GM15510 (cell line): ENCODE measurements around the gene ATP8B1.

Experiments used
- POLR2A ChIP-seq: IDR thresholded peaks from 3 replicates; pipeline ENCODE4 v1.6.1; 2011; ENCODE audit warnings: borderline replicate concordance; ENCODE audit not compliant: insufficient read length; ENCODE audit errors: extremely low read depth

The ATP8B1 gene

DNA sequence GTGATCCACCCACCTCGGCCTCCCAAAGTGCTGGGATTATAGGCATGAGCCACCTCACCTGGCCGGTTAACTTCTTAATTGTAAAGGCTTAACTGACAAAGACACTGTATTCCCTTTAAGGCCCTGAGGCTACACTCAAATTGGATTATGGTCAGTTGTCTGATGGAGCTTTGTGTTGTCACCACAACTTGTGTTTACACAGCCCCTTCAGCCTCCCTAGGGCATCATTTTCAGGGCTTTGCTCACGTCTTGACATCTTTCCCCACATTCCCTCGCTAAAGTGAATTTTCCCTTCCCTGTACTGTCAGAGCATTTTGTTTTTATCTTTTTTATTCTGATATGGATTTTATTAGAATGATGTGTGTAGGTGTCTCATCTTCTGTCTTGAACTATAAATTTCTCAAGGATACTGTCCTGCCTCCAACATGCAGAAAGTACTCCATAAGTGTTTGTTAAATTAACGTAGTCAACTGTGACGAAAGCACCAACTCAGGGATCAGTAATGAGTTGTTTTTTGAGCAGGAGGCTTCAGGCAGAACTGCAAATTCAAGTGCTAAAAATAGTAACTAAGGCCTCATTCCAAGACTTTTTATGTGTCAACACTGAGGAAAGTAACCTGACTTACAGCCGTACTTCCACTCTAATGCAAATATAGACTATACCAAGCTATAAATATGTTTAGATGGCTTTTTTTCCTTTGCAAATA, 104.4 kb downstream of the ATP8B1 start:
- no peak for TF ChIP-seq POLR2A

DNA sequence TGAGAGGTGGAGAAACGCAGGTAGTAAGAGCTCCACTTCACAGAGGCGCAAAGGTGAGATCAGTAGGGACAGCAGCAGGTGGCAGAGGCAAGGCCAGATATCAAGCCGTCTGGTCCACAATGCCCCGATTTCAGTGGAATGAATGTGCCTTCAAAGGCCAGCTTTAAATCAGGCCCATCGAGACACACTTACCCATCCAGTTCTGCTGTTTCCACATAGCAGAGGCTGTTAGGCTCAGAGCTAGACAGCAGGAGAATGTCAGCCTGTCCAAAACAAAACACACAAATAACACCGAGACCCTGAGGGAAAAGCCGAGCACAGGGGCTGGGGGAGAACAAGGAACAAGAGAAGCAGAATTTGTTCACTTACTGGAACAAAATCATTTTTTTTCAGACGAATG, 105.7 kb downstream of the ATP8B1 start:
- TF ChIP-seq POLR2A: no peak

DNA sequence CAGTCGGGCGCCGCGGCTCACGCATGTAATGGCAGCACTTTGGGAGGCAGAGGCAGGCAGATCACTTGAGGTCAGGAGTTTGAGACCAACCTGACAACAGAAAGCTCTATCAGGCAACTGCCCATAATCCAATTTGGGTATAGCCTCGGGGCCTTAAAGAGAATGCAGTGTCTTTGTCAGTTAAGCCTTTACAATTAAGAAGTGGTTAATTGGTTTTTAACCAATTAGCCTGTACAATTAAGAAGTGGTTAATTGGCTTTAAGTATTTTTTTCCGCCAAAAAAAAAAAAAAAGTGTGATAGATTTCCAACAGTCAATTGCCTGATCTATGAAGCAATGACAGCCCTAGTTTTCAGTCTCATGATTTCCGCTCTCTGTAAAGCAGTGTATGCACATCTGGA, 106.8 kb downstream of the ATP8B1 start:
- TF ChIP-seq POLR2A: no peak

DNA sequence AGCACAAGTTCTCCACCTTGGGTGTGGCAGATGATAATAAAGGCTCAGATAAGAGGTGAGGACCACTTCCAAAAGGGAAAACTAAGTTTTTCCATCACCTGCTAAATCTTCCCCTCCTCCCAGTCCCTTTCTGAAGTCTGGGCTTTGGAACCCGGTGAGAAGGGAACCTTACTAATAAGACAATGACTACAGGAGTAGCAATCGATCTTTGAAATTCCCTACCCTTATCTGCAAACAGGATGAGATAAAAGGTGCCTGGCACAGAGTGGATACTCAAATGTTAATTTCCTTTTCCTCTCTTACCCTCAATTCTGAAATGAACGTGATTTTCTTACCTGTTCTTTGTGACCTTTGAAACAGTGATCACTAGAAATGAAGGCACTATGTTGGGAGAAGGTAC, 111.8 kb downstream of the ATP8B1 start:
- TF ChIP-seq POLR2A: no peak

DNA sequence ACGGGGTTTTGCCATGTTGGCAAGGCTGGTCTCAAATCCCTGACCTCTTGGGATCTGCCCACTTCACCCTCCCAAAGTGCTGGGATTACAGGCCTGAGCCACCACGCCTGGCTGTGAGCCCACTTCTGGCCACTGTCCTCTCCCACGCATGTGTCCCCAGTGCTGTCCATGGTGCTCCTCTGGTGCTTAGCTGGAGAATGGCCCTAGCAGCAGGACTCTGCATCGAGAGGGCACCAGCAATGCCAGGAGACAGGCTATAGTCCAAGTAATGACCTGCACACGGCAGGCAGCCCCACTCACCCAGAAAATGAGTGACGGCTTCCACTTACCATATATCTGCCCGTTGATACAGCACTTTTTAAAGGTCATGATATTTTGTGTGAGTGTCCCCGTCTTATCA, 115.1 kb downstream of the ATP8B1 start:
- no peak for TF ChIP-seq POLR2A

DNA sequence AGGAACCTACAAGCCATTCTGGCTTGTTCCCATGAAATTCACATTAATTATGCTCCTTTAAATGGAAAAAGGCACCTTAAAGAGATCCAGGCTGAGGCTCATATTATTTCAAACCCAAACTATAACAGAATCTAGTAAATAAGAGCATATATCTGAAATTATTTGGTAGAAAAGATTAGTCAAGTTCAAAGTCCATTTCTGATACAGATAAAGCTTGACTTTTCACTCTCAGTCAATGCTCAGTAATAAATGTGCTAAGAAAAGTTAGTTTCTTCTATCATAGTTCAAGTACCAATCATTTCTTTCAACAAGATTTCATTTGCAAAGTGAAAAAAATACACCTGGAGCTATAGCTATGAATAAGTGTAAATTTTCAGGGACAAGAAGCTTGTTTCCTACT, 119.6 kb downstream of the ATP8B1 start:
- TF ChIP-seq POLR2A: no peak

DNA sequence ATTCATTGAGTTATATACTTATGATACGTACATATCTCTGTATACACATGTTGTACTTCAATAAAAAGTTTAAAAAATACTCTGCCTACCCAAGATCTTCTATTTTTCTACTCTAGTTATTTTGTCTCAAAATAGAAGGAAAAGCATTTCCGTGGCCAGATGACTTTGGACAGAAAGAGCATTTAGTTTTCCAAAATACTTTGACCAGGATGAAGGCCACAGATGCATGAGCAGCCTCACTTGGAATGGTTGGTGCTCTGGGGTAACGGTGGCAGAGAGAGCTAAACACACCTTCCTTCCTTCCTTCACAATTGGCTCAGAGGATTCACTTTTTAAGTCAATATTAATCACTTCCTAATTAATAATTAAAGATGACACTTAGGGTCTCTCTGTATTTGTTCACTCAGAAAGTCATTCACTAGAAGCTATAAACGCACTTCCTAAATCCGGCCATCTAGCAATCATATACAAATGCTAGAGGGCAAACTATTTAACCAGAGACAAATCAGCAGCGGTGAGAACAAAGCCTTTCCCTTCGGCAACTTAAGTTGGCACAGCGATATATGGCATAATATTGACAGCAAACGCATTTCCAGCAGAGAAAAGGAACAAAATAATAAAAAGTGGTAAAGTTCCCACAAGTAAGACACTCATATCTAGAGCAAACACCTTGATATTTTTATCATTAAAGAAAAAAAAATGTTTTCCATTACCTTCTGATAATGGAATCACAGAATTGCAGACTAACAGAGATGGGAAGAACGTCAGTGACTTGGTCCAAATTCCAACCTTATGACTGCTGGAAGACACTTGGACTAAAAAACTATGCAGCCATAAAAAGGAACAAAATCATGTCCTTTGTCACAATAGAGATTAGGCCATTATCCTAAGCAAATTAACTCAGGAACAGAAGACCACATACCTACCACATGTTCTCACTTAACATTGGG, 125.6 kb downstream of the ATP8B1 start:
- TF ChIP-seq POLR2A: no peak

DNA sequence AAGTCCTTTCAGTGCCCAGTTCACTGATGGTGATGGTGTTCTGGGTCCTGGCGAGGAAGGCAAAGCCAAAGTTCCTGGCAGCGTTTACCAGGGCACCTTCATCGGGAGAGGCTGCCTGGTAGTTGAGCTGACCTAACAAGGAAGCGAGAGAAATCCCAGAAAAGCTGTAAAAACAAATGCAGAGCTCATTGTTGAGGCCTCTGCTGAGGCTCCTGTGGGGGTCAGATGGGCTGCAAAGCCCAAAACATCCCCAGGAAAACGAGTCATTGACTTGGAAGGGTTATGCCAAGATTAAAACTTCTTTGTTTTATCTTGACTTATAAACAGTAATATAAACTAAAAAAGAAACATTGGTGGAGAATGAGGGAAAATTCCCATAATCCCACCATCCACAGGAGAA, 128.2 kb downstream of the ATP8B1 start:
- TF ChIP-seq POLR2A: no peak

DNA sequence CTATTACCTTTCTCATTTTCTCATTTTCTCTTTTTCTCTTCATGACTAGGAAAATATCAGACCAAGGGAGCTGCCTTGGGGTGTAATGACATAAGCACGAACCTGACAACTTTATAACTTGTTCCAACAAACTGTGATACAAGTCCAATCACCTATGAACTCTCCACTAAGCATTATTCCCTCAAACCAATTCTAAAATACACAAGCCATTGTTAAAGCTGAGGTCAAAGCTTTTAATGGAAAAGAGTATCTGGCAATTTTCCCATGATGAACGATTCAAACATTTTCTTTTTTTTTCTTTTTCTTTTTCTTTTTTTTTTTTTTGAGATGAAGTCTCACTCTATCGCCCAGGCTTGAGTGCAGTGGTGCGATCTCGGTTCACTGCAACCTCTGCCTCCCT, 133.1 kb downstream of the ATP8B1 start:
- no peak for TF ChIP-seq POLR2A

DNA sequence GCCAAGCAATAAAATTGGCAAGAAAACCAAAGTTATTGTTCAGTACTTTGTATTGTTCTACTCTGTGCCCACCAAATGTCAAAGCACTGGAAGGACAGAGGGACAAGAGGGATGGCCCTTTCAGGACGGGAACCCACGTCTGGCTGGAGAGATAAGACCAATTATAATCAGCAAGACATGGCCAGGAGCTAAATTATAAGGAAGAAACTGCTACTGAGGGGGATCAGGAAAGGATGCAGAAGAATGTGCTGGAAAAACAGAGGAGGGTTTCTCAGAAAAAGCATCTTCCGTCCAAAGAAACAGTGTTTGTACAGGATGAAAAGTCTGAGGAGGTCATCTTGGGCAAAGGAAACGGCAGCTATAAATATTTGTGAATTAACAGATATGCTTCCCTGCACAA, 135.1 kb downstream of the ATP8B1 start:
- no peak for TF ChIP-seq POLR2A

DNA sequence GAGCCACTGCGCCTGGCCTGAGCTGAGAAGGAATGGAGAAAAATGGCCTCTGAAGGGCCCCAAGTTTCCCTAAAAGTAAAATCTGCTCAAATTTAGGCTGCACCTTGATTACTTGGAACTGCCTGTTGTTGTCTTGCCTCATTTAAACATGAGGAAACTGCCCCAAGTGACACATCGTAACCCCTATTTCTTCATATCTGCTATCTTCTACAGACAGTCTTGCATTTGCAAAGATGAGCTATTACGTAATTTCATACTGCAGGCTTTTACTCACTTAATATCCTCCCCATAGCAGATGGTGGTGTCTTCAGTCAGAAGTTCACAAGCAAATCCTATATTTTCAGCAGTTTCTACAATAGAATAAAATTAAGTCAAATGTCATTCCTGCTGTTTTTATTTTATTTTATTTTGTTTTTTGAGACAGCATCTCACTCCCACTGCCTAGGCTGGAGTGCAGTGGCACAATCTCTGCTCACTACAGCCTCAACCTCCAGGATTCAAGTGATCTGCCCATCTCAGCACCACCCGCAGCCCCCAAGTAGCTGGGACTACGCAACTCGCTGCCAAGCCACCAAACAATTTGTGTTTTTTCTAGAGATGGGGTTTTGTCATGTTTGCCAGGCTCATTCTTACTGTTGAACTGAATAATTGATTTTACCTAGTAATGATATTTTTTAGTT, 136.2 kb downstream of the ATP8B1 start:
- no peak for TF ChIP-seq POLR2A

DNA sequence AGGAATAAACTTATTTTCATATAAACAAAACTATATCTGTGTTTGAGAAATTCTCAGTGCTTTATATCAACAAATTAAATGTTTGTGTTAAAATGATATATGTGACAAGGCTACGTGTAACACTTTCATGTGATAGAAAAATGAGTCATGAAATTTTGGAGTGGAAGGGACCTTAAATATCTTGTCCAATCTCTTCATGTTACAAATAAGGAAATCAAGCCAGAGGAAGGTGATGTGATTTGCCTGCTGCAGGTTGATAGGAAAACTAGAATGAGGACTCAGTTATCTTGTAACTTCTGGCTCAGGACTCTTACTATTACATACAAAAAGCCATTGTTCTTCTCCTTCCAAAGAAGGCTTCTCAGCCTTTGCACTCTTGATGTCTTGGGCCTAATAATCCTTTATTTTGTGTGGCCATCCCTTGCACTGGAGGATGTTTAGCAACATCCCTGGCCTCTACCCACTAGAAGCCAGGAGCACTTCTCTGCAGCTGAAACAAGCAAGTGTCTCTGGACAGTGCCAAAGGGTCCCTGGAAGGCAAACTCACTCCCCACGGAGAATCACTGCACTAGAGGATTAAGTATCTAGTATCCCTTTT, 138.4 kb downstream of the ATP8B1 start:
- no peak for TF ChIP-seq POLR2A

DNA sequence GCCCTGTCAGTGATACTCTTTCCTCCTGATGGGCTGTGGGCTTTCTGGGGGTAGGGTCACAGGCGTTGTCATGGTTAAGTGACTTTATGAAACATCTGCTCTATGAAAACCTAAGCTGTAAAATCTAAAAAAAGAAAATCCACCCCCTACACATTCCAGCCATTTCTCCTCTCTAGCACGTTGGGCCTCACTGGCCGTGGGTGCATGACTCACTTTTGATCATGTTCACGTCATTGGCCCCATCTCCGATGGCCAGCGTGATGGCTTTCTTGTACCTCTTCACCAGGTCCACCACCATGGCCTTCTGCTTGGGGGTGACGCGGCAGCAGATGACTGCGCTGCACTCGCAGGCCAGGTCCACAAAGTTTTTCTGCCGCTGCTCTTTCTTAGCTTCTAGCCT, 142.2 kb downstream of the ATP8B1 start:
- no peak for TF ChIP-seq POLR2A

DNA sequence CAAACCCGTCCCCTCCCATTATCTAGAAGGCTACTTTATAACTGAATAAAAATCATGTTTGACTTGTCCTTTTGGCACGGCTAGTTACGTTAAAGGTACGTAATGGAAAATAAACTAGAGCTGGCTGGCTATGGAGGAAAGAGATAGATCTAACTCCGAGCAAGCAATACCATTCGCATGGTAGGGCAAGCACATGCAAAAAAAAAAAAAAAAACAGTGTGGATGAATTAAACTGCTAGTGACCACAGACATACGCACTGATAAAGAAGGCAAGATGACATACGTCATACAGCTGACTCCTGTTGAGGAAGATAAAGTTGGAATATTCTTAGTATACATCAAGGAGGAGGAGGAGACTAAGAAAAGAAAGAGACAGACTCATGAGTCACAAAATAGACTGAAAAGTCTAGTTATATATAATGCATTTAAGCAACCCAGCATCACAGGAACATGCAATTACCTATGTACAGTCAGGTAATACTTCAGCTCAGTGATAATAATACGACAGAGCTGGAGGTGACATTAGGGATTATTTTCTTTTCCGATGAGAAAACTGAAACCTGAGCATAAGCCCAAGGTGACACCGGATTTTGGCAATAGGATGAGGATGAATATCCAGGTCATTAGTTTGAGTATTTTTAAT, 143.5 kb downstream of the ATP8B1 start:
- no peak for TF ChIP-seq POLR2A

DNA sequence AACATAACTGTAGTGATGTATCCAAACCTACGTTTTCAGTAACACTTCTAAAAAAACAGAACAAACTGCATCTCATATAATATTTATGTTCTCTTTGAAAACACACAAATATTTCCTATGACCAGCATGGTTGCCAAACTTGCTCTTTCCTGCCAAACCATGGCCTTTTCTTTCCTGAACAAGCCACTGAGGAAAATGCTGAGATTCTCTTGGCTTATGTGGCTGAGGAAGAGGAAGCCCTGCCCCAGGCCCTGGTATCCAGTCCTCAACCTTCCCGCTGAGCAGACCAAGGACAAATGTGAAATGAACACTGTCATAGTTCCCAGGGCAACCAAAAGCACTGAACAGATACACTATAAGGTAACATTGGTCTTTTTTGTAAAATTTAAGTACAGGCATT, 145.6 kb downstream of the ATP8B1 start:
- no peak for TF ChIP-seq POLR2A

DNA sequence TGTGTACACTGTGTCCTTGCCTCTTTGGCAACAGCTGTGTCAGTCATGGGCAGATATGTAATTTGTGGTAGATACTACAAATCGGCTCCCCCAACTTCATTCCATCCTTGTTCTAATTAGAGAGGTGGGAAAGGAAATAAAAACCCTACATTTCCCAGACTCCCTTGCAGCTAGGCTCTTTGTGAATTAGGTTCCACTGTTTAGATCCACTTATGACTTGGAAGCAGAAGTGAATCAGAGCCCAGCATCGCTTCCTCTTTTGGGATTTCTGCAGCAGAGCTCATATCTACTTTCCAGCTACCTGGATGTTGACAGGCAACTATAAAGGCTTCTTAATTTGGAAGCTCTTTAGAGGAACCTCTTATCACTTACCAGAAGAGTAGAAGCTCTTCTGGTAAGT, 147.4 kb downstream of the ATP8B1 start:
- no peak for TF ChIP-seq POLR2A

DNA sequence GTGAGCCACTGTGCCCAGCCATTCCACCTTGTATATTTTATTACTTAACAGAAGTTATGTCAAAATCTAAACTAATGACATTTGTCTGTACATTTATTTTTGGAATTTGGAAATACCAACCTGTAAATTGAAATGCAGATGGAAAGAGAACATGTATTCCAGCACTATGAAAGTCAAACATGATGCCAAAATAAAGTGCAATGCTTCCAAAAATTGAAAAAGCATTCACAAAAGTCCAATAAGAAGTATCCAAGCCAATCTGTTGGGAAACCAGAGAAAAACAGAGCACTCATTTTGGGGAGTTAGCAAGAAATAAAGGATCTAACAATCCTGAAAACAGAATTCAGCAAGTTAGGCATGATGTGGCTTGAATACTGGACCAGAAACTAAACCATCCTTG, 151.2 kb downstream of the ATP8B1 start:
- TF ChIP-seq POLR2A: no peak
